Inflammatory macrophage treated with lipopolysaccharide for 1 hour (primary cell): ENCODE results near the gene LPIN1.

Experiments
- DNase-seq, 2 donors: peaks; one replicate each; pipeline ENCODE4 v3.0.0-alpha.2; 2020 to 2022

LPIN1 gene

GRCh38 chr2:11765501-11765900 is 19.1 kb downstream of the LPIN1 start:
- DNase-seq = no peak

- DNase-seq = no peak
Observed at GRCh38 chr2:11766016-11766415, 19.6 kb downstream of the LPIN1 start.

DNA sequence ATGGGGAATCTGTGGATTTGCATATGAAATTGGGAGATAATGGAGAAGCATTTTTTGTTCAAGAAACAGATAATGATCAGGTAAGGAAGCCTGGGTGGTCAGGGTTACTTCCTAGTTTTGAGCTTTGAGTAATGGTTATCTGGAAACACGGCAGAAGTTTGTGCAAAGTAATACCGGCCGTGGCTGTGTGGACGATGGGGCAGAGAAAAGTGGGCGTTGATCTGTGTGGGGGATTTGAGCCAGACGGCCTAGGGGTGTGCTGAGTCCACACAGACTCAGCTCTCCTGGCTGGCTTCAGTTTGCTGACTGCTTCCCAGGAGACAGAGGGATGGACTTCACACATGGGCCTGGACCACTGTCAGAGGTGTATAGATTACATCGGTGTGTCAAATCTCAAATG is 21.3 kb downstream of the LPIN1 start:
- no peak for DNase-seq

GRCh38 chr2:11768946-11769345 is 22.5 kb downstream of the LPIN1 start:
- DNase-seq = no peak

- DNase-seq = no peak
Observed at GRCh38 chr2:11769516-11769915, 23.1 kb downstream of the LPIN1 start.

- no peak for DNase-seq
Observed at GRCh38 chr2:11770531-11771188, 24.2 kb downstream of the LPIN1 start.

GRCh38 chr2:11771971-11772615 is 25.7 kb downstream of the LPIN1 start:
- no peak for DNase-seq

DNA sequence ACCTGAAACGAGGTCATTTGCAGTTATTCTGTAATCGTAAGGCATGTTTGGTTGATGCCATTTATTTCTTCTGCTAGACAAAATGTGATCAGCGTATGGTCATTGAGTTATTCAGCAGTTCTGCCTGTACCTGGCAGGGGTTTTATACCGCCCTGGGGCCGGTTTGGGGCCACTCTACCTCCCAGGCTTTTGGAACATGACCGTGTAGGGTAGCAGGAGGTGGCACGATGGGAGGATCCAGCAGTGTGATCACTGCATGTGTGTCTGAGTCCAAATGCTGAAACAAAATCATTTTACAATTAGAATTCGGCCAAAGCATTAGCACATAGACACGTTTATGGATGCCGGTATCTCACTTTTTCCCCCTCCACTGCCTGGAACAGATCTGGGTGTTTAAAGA is 26.7 kb downstream of the LPIN1 start:
- DNase-seq = no peak

DNA sequence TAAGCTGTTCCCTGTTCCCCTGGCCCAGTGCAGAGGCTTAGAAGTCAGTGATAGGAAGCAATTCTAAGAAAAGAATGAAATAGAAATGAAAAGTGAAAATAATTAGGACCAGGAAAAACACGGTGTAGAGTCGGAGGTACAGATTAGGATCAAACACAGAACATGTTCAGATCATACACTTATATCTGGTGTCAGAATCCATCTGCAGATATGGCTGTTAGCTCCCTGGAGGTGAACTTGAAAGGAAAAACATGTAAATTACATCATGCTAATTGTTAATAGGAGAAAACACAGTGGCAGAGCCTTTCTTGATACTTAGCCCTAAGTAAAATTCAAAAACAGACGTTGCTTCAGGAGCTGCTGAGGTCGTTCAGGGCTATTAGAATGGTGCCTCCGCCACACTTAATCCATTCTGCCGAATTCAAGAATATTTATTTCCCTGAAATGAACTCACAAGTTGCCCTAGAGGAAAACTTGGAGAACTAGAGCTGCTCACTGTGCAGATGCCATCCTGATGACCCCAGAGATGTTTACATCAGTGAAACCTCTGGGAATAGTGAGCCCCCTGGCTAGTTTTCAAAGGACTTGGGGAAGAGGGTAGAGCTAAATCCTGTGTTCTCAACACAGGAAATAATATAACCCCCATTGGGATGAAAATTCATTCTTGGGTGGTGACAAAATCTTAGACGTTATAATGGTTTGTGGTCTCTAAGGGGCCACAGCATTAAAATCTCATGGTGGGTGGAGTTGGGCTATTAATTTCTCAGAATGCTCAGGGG is 27.5 kb downstream of the LPIN1 start:
- no peak for DNase-seq

DNA sequence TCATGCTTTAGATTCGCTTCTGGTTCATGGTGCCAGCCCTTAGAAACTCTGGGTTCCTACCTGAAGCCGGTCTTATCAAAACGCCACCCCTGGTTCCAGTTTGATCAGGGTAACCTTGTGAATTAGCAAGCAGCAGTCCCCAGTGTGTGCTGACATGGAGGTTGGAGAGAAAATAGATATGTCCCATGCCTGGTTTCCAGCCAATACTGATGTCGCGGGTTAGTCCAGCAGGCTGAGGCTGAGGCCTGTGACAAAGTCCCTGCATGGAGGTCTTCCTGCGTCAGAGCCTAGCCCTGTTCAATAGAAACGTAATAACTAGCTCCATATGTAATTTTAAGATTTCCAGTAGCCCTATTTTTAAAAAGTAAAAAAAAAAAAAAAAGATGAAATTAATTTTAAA is 28.2 kb downstream of the LPIN1 start:
- DNase-seq = no peak

- DNase-seq = peak in 1 of 2 donors; percentile 8
Observed at GRCh38 chr2:11775384-11775783, 29.0 kb downstream of the LPIN1 start.

GRCh38 chr2:11777066-11777782 is 30.8 kb downstream of the LPIN1 start:
- DNase-seq = no peak

DNA sequence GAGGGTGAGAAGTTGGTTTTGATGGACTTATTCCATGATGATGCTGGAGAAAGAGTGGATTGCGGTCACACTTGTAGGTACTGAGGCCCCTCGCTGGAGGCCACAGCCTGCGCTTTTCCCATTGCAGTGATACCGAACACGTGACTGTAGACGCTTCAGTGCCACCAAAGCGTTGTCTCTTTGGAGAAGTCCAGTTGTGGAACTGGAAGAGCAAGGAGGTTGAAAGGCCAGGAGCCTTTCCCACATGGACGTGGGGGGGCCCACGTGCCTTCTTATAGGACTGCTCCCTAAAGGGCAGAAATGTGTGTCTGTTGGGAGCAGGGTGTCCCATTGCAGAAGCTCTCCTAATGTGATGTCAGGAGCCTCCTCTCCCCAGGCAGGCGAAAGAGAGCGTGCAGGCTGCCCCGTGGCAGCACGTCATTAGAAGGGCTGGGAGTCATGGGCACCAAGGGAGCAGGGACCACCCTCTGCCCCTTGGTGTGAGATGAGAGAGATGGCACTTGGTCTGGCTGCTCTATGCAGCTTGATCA is 31.5 kb downstream of the LPIN1 start:
- no peak for DNase-seq

DNA sequence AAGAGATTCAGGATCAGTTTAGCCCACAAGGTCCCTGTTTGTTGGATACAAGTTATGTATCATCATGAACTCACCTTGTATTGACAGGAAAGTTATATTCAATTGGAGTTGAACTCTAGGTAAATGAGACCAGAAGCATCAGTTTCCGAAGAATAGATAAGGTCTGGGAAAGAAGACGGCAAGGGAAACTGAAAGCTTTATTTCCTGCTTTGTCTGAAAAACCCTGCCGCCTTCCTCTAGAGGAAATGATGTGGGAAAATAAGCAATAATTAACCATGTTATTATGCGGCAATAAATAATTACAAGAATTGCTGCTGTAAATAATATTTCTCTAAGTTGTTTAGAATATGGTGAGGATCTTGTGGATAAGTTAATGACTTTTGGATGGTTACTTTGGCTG is 32.0 kb downstream of the LPIN1 start:
- no peak for DNase-seq

GRCh38 chr2:11778923-11779757 is 32.7 kb downstream of the LPIN1 start:
- DNase-seq = peak; percentile 52 to 92

DNA sequence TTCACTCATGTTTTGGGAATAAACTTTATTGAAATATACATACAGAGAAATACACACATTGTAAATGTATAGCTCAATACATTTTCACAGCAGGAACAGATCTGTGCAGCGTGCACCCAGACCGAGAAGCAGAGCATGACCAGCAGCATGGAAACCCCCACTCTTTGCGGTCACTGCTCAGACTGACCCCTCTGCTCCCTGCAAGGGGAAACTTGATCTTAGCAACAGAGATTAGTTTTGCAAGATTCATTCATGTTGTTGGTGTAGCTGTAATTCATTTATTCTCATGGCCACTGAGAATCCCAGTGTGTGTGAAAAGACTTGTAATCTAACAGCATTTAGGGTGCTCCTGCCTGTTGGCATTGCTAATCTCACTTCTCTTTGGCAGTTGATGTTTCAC is 35.2 kb downstream of the LPIN1 start:
- DNase-seq = no peak

GRCh38 chr2:11784280-11784679 is 37.8 kb downstream of the LPIN1 start:
- DNase-seq = no peak

GRCh38 chr2:11784747-11785610 is 38.5 kb downstream of the LPIN1 start:
- DNase-seq = peak in 1 of 2 donors; percentile 16

DNA sequence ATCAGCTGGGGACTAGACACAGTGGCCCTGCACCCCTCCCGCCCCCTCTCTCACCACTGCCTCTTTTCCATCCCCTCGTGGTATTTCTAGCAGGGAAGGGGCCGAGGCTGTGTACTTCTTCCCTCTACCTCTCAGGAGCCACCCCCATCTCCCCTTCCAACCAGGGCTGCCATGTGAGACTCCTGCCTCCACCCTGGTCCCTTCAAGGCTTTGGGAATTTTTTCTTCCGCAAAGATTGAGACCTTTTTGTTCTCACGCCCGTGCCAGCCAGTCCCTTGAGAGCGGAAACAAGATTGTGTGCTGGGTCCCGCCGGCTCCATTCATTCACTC is 39.1 kb downstream of the LPIN1 start:
- DNase-seq = no peak

GRCh38 chr2:11786191-11786590 is 39.8 kb downstream of the LPIN1 start:
- DNase-seq = no peak

DNA sequence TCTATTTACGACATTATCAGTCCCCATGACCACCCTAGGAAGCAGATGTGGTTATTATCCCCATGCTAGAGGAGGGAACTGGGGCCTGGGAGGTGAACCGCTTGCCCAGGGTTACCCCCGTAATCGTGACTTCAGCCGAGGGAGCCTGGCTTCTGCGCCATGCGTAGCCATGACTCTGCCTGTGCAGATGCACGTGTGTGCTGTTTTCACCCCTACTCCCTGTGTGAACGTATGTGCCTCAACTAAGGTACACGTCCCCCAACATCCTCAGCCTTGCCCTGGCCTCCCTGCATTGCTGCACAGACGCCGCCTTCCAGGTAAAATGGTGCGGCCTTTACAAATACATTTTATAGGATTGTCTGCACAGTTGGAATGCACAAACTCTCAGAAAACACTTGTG is 40.2 kb downstream of the LPIN1 start:
- no peak for DNase-seq
